OCI-LY7 (cell line): ENCODE results near the gene FOXD4L4. TPM values are rescaled to one million over a fixed set of nuclear protein-coding genes. Genes with fewer than 3 reads are reported as not detected.
"Not testable (repeated sequence)": the region's sequence is repeated elsewhere in the genome, so short reads cannot be mapped to it uniquely, and the experiment has no call there.

Experiments used
- Bru-seq: library from RNA; stranded (reverse); fragments of 400-500 nt; gene quantifications from one replicate; lab custom pipeline; 2021; lab: Mats Ljungman, UMichigan
- BruChase-seq, 2 experiments: library from RNA; stranded (reverse); fragments of 400-500 nt; gene quantifications; one replicate each; lab custom pipeline; 2021; lab: Mats Ljungman, UMichigan
- BruUV-seq: library from RNA; stranded (reverse); fragments of 400-500 nt; replicated peaks from 2 replicates; lab custom pipeline; 2021; lab: Mats Ljungman, UMichigan
- CTCF ChIA-PET: fragments of 300-600 bp; sonication (Branson Sonifier 250); formaldehyde crosslinking; loops from one replicate; lab custom pipeline; 2022; ENCODE audit warnings: antibody characterized with exemption; ENCODE audit not compliant: unreplicated experiment; lab: Charles Lee
- POLR2A ChIA-PET: fragments of 300-600 bp; sonication (Branson Sonifier 250); formaldehyde crosslinking; loops from one replicate; lab custom pipeline; 2022; ENCODE audit warnings: antibody characterized with exemption; lab: Charles Lee
- DNase-seq: peaks from one replicate; pipeline ENCODE4 v3.0.0-alpha.2; 2015; ENCODE audit warnings: low spot score
- H2AFZ ChIP-seq: fragments of 200-600 bp; sonication (generic), shearing (Covaris generic); 2 replicates; pipeline ENCODE4 v1.6.1; 2014; ENCODE audit warnings: mild to moderate bottlenecking, antibody characterized with exemption, low read length, moderate library complexity
- H3K27ac ChIP-seq: fragments of 200-600 bp; sonication (generic); 2 replicates; pipeline ENCODE4 v1.5.1; 2014; ENCODE audit warnings: mixed run types, low read depth, mild to moderate bottlenecking, moderate library complexity, low read length, inconsistent platforms; ENCODE audit not compliant: poor library complexity, severe bottlenecking
- H3K36me3 ChIP-seq: fragments of 200-600 bp; sonication (generic); 2 replicates; pipeline ENCODE4 v1.6.1; 2014; ENCODE audit warnings: mild to moderate bottlenecking, antibody characterized with exemption, low read length, moderate library complexity, mixed read lengths; ENCODE audit not compliant: insufficient read depth
- H3K4me1 ChIP-seq: fragments of 200-600 bp; sonication (generic); 2 replicates; pipeline ENCODE4 v1.5.1; 2014; ENCODE audit warnings: mild to moderate bottlenecking, low read length; ENCODE audit not compliant: insufficient read depth, poor library complexity, severe bottlenecking
- H3K4me2 ChIP-seq: fragments of 200-600 bp; sonication (generic); 2 replicates; pipeline ENCODE4 v1.6.1; 2014; ENCODE audit warnings: mild to moderate bottlenecking, low read length
- H3K4me3 ChIP-seq: fragments of 200-600 bp; sonication (generic); 2 replicates; pipeline ENCODE4 v1.5.1; 2014; ENCODE audit warnings: mild to moderate bottlenecking, low read depth, low read length; ENCODE audit not compliant: poor library complexity, severe bottlenecking
- H3K79me2 ChIP-seq: fragments of 200-600 bp; sonication (generic); 2 replicates; pipeline ENCODE4 v1.6.1; 2016; ENCODE audit warnings: low read depth, mild to moderate bottlenecking, low read length, moderate library complexity, mixed read lengths; ENCODE audit not compliant: insufficient read depth
- H3K9me2 ChIP-seq: fragments of 200-600 bp; sonication (generic); 2 replicates; pipeline ENCODE4 v1.6.1; 2016; ENCODE audit warnings: mild to moderate bottlenecking, low read length, mixed read lengths; ENCODE audit not compliant: insufficient read depth
- H3K9me3 ChIP-seq: fragments of 200-600 bp; sonication (generic); 2 replicates; pipeline ENCODE4 v1.6.1; 2014; ENCODE audit warnings: mild to moderate bottlenecking, mixed run types, low read length, mixed read lengths
- H4K20me1 ChIP-seq: fragments of 200-600 bp; sonication (generic); 2 replicates; pipeline ENCODE4 v1.6.1; 2014; ENCODE audit warnings: mild to moderate bottlenecking, antibody characterized with exemption, low read length, moderate library complexity, mixed read lengths; ENCODE audit not compliant: insufficient read depth
- intact Hi-C: fragments of 100-400 bp; cut with micrococcal nuclease; formaldehyde crosslinking; loops from one replicate; pipeline ENCODE4 v1.10.0; 2022; ENCODE audit not compliant: unreplicated experiment
- long read RNA-seq: library from polyadenylated mRNA; stranded (forward); transcript quantifications from one replicate; pipeline ENCODE4 v2.0.0, GENCODE V29; 2022
- total RNA-seq, 2 experiments: library from RNA; depleted of rRNA in 1 of 2; stranded (reverse); fragments of >200 nt in 1 of 2; shearing (Covaris generic) in 1 of 2; gene quantifications; 2 replicates each; pipeline ENCODE4 v1.2.3, GENCODE V29; 2014 to 2022

Gene FOXD4L4
- total RNA-seq (2014; rRNA removed; shearing (Covaris generic)) = 0.69 and 0.82 TPM in 2 replicates
- total RNA-seq (2022) = 0.53 and 1.5 TPM in 2 replicates
- percentile 42 among the genes with signal in this experiment for Bru-seq, nascent RNA
- percentile 42 among the genes with signal in this experiment for BruChase-seq, experiment 1, labeled RNA remaining after a 6-hour chase
- BruChase-seq, experiment 2, labeled RNA remaining after a 2-hour chase = percentile 44 among the genes with signal in this experiment
- long read RNA-seq = 0 reads

GRCh38 chr9:65737096-65737564 lies at the start of gene FOXD4L4:
Gene FOXD4L4, plus strand, starts transcription at chr9:65737146. Its CDS starts 0 bp downstream, at chr9:65737146.
- H2AFZ ChIP-seq, H3K9me2 ChIP-seq, H3K4me1 ChIP-seq, H3K4me2 ChIP-seq, POLR2A ChIA-PET, intact Hi-C loops, BruUV-seq, H3K4me3 ChIP-seq, H3K9me3 ChIP-seq, CTCF ChIA-PET, H4K20me1 ChIP-seq, DNase-seq, H3K79me2 ChIP-seq, H3K36me3 ChIP-seq, H3K27ac ChIP-seq: not testable (repeated sequence)

- CTCF ChIA-PET, H3K9me2 ChIP-seq, H3K4me1 ChIP-seq, H3K4me2 ChIP-seq, H4K20me1 ChIP-seq, H3K4me3 ChIP-seq, POLR2A ChIA-PET, H2AFZ ChIP-seq, H3K27ac ChIP-seq, H3K9me3 ChIP-seq, BruUV-seq, DNase-seq, intact Hi-C loops, H3K79me2 ChIP-seq, H3K36me3 ChIP-seq: not testable (repeated sequence)
These were observed 33.4 kb upstream of the FOXD4L4 start for GRCh38 chr9:65703550-65703949.

DNA sequence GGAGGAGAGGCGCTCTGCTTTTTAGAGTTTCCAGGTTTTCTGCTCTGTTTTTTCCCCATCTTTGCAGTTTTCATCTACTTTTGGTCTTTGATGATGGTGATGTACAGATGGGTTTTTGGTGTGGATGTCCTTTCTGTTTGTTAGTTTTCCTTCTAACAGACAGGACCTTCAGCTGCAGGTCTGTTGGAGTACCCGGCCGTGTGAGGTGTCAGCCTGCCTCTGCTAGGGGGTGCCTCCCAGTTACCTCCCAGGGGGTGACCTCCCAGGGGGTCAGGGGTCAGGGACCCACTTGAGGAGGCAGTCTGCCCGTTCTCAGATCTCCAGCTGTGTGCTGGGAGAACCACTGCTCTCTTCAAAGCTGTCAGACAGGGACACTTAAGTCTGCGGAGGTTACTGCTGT lies 22.5 kb upstream of the FOXD4L4 start:
- BruUV-seq, H3K4me3 ChIP-seq, POLR2A ChIA-PET, H3K4me1 ChIP-seq, H3K9me2 ChIP-seq, H3K27ac ChIP-seq, H2AFZ ChIP-seq, H3K9me3 ChIP-seq, intact Hi-C loops, H3K36me3 ChIP-seq, H4K20me1 ChIP-seq, H3K4me2 ChIP-seq, DNase-seq, H3K79me2 ChIP-seq, CTCF ChIA-PET: not testable (repeated sequence)

- H2AFZ ChIP-seq, H4K20me1 ChIP-seq, DNase-seq, BruUV-seq, H3K27ac ChIP-seq, CTCF ChIA-PET, intact Hi-C loops, H3K4me2 ChIP-seq, H3K9me2 ChIP-seq, H3K4me3 ChIP-seq, POLR2A ChIA-PET, H3K4me1 ChIP-seq, H3K79me2 ChIP-seq, H3K36me3 ChIP-seq, H3K9me3 ChIP-seq: not testable (repeated sequence)
These were observed 1.2 kb downstream of the FOXD4L4 start for GRCh38 chr9:65738133-65738532.

Other genes starting within 250 kb of the FOXD4L4 start
- 52.5 and 62.4 TPM in 2 replicates for gene ZNG1E, start 61.2 kb upstream of the FOXD4L4 start, total RNA-seq (2014; rRNA removed; shearing (Covaris generic))
- gene ZNG1E, start 61.2 kb upstream of the FOXD4L4 start, total RNA-seq (2022) = 101 and 104 TPM in 2 replicates